WERI-Rb-1 (cell line): Measurements from ENCODE around the gene HRK.

ENCODE experiments used
- DNase-seq: peaks from one replicate; pipeline ENCODE4 v3.0.0-alpha.2; 2020
- H3K27ac ChIP-seq: fragments of 250-450 bp; sonication (Bioruptor Pico); 2 replicates; pipeline ENCODE4 v1.5.1; 2020; ENCODE audit warnings: mild to moderate bottlenecking, moderate library complexity
- H3K27me3 ChIP-seq: fragments of 250-450 bp; sonication (Bioruptor Pico); 2 replicates; pipeline ENCODE4 v1.5.1; 2021; ENCODE audit warnings: mild to moderate bottlenecking, low read depth, moderate library complexity; ENCODE audit not compliant: insufficient read depth, severe bottlenecking
- H3K36me3 ChIP-seq: fragments of 250-450 bp; sonication (Bioruptor Pico); 2 replicates; pipeline ENCODE4 v1.5.1; 2020; ENCODE audit warnings: mild to moderate bottlenecking, moderate library complexity
- H3K4me3 ChIP-seq: 2 replicates; pipeline ENCODE4 v1.5.1; 2011; ENCODE audit warnings: low read depth, mild to moderate bottlenecking, control low read depth, low read length
- H3K9me3 ChIP-seq: fragments of 250-450 bp; sonication (Bioruptor Pico); 2 replicates; pipeline ENCODE4 v1.5.1; 2021; ENCODE audit warnings: mild to moderate bottlenecking, moderate library complexity; ENCODE audit not compliant: severe bottlenecking
- CTCF ChIP-seq: IDR thresholded peaks from 2 replicates; pipeline ENCODE4 v1.5.1; 2011; ENCODE audit warnings: low read depth, mild to moderate bottlenecking, control low read depth, inconsistent platforms, low read length

The HRK gene

GRCh38 chr12:116860263-116860662 is 21.0 kb downstream of the HRK start:
- Histone ChIP-seq H3K27ac (no peak overlapping the region), H3K9me3 (no peaks in the 10 kb centered on the region), H3K27me3 (no peaks in the 10 kb centered on the region), H3K36me3 (no peaks in the 10 kb centered on the region), H3K4me3 (no peak overlapping the region)
- no peak for DNase-seq
- no peak for TF ChIP-seq CTCF

- no peak for TF ChIP-seq CTCF
- H3K27ac ChIP-seq, result no peak overlapping the region
- H3K9me3 ChIP-seq, result no peaks in the 10 kb centered on the region
- DNase-seq, result no peak
- no peaks in the 10 kb centered on the region for H3K27me3 ChIP-seq
- no peaks in the 10 kb centered on the region for H3K36me3 ChIP-seq
- no peak overlapping the region for H3K4me3 ChIP-seq
These were observed 22.2 kb downstream of the HRK start for GRCh38 chr12:116859079-116859478.

GRCh38 chr12:116856729-116857128 is 24.5 kb downstream of the HRK start:
- H3K36me3 ChIP-seq, result no peaks in the 10 kb centered on the region
- no peaks in the 10 kb centered on the region for H3K27me3 ChIP-seq
- no peak overlapping the region for H3K4me3 ChIP-seq
- no peak overlapping the region for H3K27ac ChIP-seq
- no peak for DNase-seq
- H3K9me3 ChIP-seq, result no peaks in the 10 kb centered on the region
- no peak for TF ChIP-seq CTCF

GRCh38 chr12:116855744-116856470 is 25.3 kb downstream of the HRK start:
- Histone ChIP-seq H3K36me3 (no peaks in the 10 kb centered on the region), H3K27ac (no peak overlapping the region), H3K4me3 (no peak overlapping the region), H3K9me3 (no peaks in the 10 kb centered on the region), H3K27me3 (no peaks in the 10 kb centered on the region)
- TF ChIP-seq CTCF, result no peak
- no peak for DNase-seq

GRCh38 chr12:116853507-116853906 is 27.7 kb downstream of the HRK start:
- H3K36me3 ChIP-seq, result no peaks in the 10 kb centered on the region
- no peak overlapping the region for H3K4me3 ChIP-seq
- H3K9me3 ChIP-seq, result no peaks in the 10 kb centered on the region
- DNase-seq, result no peak
- no peak overlapping the region for H3K27ac ChIP-seq
- no peaks in the 10 kb centered on the region for H3K27me3 ChIP-seq
- TF ChIP-seq CTCF, result no peak

GRCh38 chr12:116852303-116852702 is 28.9 kb downstream of the HRK start:
- H3K27ac ChIP-seq, result no peak overlapping the region
- TF ChIP-seq CTCF, result no peak
- no peak overlapping the region for H3K4me3 ChIP-seq
- no peaks in the 10 kb centered on the region for H3K9me3 ChIP-seq
- no peak for DNase-seq
- no peaks in the 10 kb centered on the region for H3K36me3 ChIP-seq
- H3K27me3 ChIP-seq, result no peaks in the 10 kb centered on the region
